HEK293T (cell line): ENCODE data around the gene TMEM97.

Experiments
- ARNT ChIP-seq: fragments of 450-650 bp; IDR thresholded peaks from 2 replicates; pipeline ENCODE4 v1.6.1; 2017; ENCODE audit warnings: mild to moderate bottlenecking
- BHLHE40 ChIP-seq: fragments of 450-650 bp; IDR thresholded peaks from 2 replicates; pipeline ENCODE4 v1.6.1; 2016; ENCODE audit warnings: mild to moderate bottlenecking, moderate library complexity, borderline replicate concordance
- CTBP1 ChIP-seq: fragments of 450-650 bp; IDR thresholded peaks from 2 replicates; pipeline ENCODE4 v1.6.1; 2016; ENCODE audit warnings: borderline replicate concordance
- ELF4 ChIP-seq: fragments of 450-650 bp; IDR thresholded peaks from 2 replicates; pipeline ENCODE4 v1.6.1; 2017; ENCODE audit warnings: antibody characterized with exemption
- FOXA1 ChIP-seq: fragments of 450-650 bp; IDR thresholded peaks from 2 replicates; pipeline ENCODE4 v1.6.1; 2016; ENCODE audit warnings: mild to moderate bottlenecking
- FOXK2 ChIP-seq: fragments of 450-650 bp; IDR thresholded peaks from 2 replicates; pipeline ENCODE4 v1.6.1; 2016; ENCODE audit warnings: mild to moderate bottlenecking
- FOXM1 ChIP-seq: fragments of 450-650 bp; IDR thresholded peaks from 2 replicates; pipeline ENCODE4 v1.6.1; 2017; ENCODE audit warnings: mild to moderate bottlenecking, borderline replicate concordance
- HDGF ChIP-seq: fragments of 450-650 bp; IDR thresholded peaks from 2 replicates; pipeline ENCODE4 v1.6.1; 2017; ENCODE audit warnings: antibody characterized with exemption, borderline replicate concordance
- PKNOX1 ChIP-seq: fragments of 450-650 bp; IDR thresholded peaks from 2 replicates; pipeline ENCODE4 v1.6.1; 2016
- SP1 ChIP-seq: fragments of 450-650 bp; IDR thresholded peaks from 2 replicates; pipeline ENCODE4 v1.6.1; 2017
- SUZ12 ChIP-seq: fragments of 450-650 bp; IDR thresholded peaks from 2 replicates; pipeline ENCODE4 v1.6.1; 2016; ENCODE audit warnings: mild to moderate bottlenecking
- TARDBP ChIP-seq: fragments of 450-650 bp; IDR thresholded peaks from 2 replicates; pipeline ENCODE4 v1.6.1; 2016
- ZNF384 ChIP-seq: fragments of 450-650 bp; IDR thresholded peaks from 2 replicates; pipeline ENCODE4 v1.6.1; 2016

GRCh38 chr17:28357061-28357900 is 38.3 kb downstream of the TMEM97 start, which contains the start of gene POLDIP2:
- TF ChIP-seq FOXM1 (no peak), SUZ12 (no peak), ZNF384 (no peak), SP1 (no peak), ARNT (no peak), FOXK2 (no peak), FOXA1 (no peak), PKNOX1 (peak; percentile 65), BHLHE40 (no peak), ELF4 (peak; percentile 80), CTBP1 (peak; percentile 34; the same call in 1 of the 2 replicates), TARDBP (no peak), HDGF (no peak)
